ENCODE results near the gene DNAJC17. TPM values are rescaled to one million over a fixed set of nuclear protein-coding genes. Genes with fewer than 3 reads are reported as not detected.

Gene DNAJC17
- total RNA-seq, 6 experiments from 2014 or later = 7.8 to 23.7 (median 17.7) TPM

DNA sequence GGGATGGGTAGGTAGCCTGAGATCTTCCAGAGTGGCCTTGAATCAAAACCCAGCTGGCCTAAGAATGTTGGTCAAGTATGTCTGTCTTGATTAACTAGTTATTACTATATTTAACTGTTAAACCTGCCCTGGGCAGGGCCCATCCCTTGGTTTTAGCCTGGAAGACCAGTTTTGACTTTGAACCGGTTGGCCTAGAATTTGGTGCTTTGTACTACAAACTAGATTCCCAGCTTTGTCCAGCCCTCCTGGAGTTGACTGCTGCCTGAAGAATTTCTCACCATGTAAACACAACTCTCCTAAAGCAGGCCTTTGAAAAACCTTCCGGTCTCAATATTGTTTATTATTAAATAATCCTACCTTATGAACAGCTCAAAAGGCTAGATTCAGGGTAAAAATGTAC is 21.5 kb downstream of the DNAJC17 start:
- no peaks in the 10 kb centered on the region for H3K9me3 ChIP-seq
- peak in 1 of 4 donors; percentile 17 for ATAC-seq
- peak overlapping the region in 2 of 3 donors; percentile 13 to 31 for H3K27ac ChIP-seq
- peaks cover 0 to 19% (median 7%) of the 10 kb centered on the region in 4 donors for H3K4me1 ChIP-seq
- no peak for TF ChIP-seq POLR2A (IDR thresholded peaks at IDR 0.05)
- TF ChIP-seq, protein P1, sequence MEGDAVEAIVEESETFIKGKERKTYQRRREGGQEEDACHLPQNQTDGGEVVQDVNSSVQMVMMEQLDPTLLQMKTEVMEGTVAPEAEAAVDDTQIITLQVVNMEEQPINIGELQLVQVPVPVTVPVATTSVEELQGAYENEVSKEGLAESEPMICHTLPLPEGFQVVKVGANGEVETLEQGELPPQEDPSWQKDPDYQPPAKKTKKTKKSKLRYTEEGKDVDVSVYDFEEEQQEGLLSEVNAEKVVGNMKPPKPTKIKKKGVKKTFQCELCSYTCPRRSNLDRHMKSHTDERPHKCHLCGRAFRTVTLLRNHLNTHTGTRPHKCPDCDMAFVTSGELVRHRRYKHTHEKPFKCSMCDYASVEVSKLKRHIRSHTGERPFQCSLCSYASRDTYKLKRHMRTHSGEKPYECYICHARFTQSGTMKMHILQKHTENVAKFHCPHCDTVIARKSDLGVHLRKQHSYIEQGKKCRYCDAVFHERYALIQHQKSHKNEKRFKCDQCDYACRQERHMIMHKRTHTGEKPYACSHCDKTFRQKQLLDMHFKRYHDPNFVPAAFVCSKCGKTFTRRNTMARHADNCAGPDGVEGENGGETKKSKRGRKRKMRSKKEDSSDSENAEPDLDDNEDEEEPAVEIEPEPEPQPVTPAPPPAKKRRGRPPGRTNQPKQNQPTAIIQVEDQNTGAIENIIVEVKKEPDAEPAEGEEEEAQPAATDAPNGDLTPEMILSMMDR (IDR thresholded peaks at IDR 0.05) = no peak
- intact Hi-C loops (cut with DNase I) = no loop called here
- peak in 1 of 3 donors; percentile 2 for DNase-seq
- 59% methylated on average over 2 of the region's 2 CpGs for WGBS (ENCODE audit: insufficient coverage, low coverage, low lambda C conversion rate, missing lambda C conversion rate)
- H3K27me3 ChIP-seq = no peaks in the 10 kb centered on the region
- no peak overlapping the region for H3K4me3 ChIP-seq
- no peaks in the 10 kb centered on the region for H3K36me3 ChIP-seq

DNA sequence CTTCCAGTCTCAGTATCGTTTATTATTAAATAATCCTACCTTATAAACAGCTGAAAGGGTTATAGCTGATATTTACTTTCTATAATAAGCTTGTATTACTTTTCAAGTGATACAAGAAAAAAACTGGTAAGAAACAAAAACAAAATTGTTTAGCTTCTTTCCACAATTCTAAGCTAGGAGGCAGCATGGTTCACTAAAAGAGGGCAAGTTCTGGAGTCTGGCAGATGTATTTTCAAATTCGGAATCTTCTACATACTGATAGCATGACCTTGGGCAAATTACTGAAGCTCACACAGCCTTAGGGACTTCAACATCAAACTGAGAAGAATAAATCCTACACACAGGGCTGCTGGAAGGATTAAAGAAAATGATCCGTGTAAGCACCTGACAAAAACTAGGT is 22.1 kb downstream of the DNAJC17 start:
- H3K4me3 ChIP-seq = no peak overlapping the region
- peak in 3 of 4 donors; percentile 18 to 42 (median 36) for ATAC-seq
- H3K4me1 ChIP-seq = peaks cover 0 to 19% (median 7%) of the 10 kb centered on the region in 4 donors
- DNase-seq = no peak
- 56% methylated on average over 3 of the region's 3 CpGs for WGBS (ENCODE audit: insufficient coverage, low coverage, low lambda C conversion rate, missing lambda C conversion rate)
- H3K27me3 ChIP-seq = no peaks in the 10 kb centered on the region
- TF ChIP-seq POLR2A (IDR thresholded peaks at IDR 0.05) = no peak
- TF ChIP-seq, protein P1 (IDR thresholded peaks at IDR 0.05) = peak; percentile 8 to 36 (median 28)
- peak overlapping the region in 2 of 3 donors; percentile 5 to 31 for H3K27ac ChIP-seq
- intact Hi-C loops (cut with DNase I) = no loop called here
- H3K36me3 ChIP-seq = no peaks in the 10 kb centered on the region
- H3K9me3 ChIP-seq = no peaks in the 10 kb centered on the region

DNA sequence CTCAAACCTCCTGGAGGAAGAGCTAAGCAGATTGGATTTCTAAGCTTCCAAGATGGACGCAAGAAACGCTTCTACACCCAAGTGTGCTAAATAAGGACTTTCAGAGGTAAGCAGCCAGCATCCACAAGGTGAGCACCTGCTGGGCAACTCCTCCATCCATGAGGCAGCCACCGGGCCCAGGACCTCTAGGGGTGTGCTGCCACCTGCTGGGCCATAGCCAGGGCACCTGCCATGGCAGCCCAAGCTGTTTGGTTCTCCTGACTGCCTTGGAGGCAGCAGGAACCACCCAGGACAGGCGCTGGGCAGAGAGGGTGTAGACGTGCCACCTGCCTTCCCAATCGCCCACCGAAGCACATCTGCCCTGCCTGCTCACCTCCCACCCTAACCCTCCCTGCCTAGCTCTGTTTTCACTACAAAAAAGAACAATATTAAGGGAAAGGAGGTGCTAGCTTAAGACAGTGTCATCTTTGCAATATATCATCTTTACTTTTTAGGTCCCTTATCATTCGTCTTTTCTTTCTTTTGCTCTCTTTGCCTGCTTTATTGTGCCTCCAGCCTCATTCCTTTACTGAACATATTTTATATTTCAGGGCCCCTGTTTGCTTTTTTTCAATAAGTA is 24.6 kb downstream of the DNAJC17 start:
- H3K4me1 ChIP-seq = peaks cover 0 to 15% (median 7%) of the 10 kb centered on the region in 4 donors
- peaks cover 0 to 20% (median 10%) of the 10 kb centered on the region in 4 donors for H3K36me3 ChIP-seq
- no peaks in the 10 kb centered on the region for H3K9me3 ChIP-seq
- TF ChIP-seq, protein P1 (IDR thresholded peaks at IDR 0.05) = peak; percentile 72 to 92 (median 85)
- TF ChIP-seq POLR2A (IDR thresholded peaks at IDR 0.05) = no peak
- intact Hi-C loops (cut with DNase I) = no loop called here
- ATAC-seq (peak; percentile 94 to 98 (median 96)), DNase-seq (peak; percentile 81 to 86 (median 84))
- no peak overlapping the region for H3K4me3 ChIP-seq
- no peak overlapping the region for H3K27ac ChIP-seq
- H3K27me3 ChIP-seq = no peaks in the 10 kb centered on the region
- WGBS (ENCODE audit: insufficient coverage, low coverage, low lambda C conversion rate, missing lambda C conversion rate) = 26% methylated on average over 3 of the region's 8 CpGs

DNA sequence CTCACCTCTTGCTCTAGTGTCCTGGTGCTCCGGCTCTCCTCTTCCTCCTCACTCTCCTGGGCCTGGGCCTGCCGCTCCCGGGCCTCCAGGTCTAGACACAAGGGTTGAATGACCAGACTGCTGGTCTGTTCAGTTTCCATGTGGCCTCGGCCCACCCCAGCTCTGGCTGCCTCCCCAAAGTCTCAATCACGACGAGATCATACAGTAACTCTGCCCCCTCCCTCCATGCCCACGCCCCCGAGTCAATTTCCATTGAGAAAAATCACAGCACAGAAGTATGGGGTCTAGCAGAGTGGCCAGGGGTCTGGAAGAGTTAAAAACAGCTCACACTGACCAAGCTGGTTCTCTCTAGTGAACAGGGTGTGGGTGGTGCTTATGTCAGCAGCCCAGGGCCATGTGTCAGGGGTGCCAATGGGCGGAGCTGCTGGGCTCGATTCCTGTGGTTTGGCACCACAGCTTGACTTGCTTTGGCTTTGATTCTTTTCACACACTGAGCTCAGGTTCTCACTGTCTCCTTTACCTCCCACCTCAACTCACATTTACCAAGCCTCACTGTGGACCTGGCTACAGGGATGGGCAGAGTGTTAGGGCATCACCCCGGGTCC is 30.6 kb downstream of the DNAJC17 start:
- Histone ChIP-seq H3K27ac (peak overlapping the region in 2 of 3 donors; percentile 53 to 74), H3K4me1 (peaks cover 0 to 27% (median 12%) of the 10 kb centered on the region in 4 donors), H3K36me3 (peaks cover 0 to 57% (median 15%) of the 10 kb centered on the region in 4 donors), H3K4me3 (peak overlapping the region in 1 of 3 donors; percentile 2), H3K27me3 (no peaks in the 10 kb centered on the region), H3K9me3 (no peaks in the 10 kb centered on the region)
- intact Hi-C loops (cut with DNase I) = no loop called here
- DNase-seq (peak; percentile 79 to 90 (median 87)), ATAC-seq (peak; percentile 91 to 98 (median 96))
- WGBS (ENCODE audit: insufficient coverage, low coverage, low lambda C conversion rate, missing lambda C conversion rate) = 31% methylated on average over 7 of the region's 11 CpGs
- no peak for TF ChIP-seq POLR2A (IDR thresholded peaks at IDR 0.05)
- TF ChIP-seq, protein P1 (IDR thresholded peaks at IDR 0.05) = peak in 1 of 4 donors; percentile 10
